AG04449 (cell line): ENCODE measurements around the gene KCNA3.

ENCODE experiments used
- CTCF ChIA-PET: fragments of 350-600 bp; formaldehyde crosslinking; extraction: SDS; loops from one replicate; lab custom pipeline; 2021; ENCODE audit warnings: antibody characterized with exemption; lab: Yijun Ruan, JAX
- POLR2A ChIA-PET: fragments of 400-600, 350-600 bp; formaldehyde crosslinking; extraction: SDS; loops from one replicate; lab custom pipeline; 2020; ENCODE audit warnings: antibody characterized with exemption, inconsistent platforms; lab: Yijun Ruan, JAX
- DNase-seq: peaks from one replicate; pipeline ENCODE4 v3.0.0-alpha.2; 2010; ENCODE audit warnings: low read depth, low spot score
- H3K4me3 ChIP-seq: 2 replicates; pipeline ENCODE4 v1.5.1; 2011; ENCODE audit warnings: low read depth, mild to moderate bottlenecking, control low read depth, low read length
- CTCF ChIP-seq: IDR thresholded peaks from one replicate; pipeline ENCODE4 v1.5.1; 2011; ENCODE audit warnings: mild to moderate bottlenecking, moderate library complexity, low read length, control low read depth, inconsistent platforms; ENCODE audit not compliant: insufficient read depth; ENCODE audit errors: missing control alignments

The KCNA3 gene

GRCh38 chr1:110700767-110701166 is 26.0 kb upstream of the KCNA3 start:
- ChIA-PET CTCF (no interaction called here), POLR2A (no interaction called here)
- no peak overlapping the region for H3K4me3 ChIP-seq
- DNase-seq, result no peak
- no peak for TF ChIP-seq CTCF

GRCh38 chr1:110697606-110698005 is 22.9 kb upstream of the KCNA3 start:
- CTCF ChIA-PET, result no interaction called here

GRCh38 chr1:110696818-110697217 is 22.1 kb upstream of the KCNA3 start:
- no peak overlapping the region for H3K4me3 ChIP-seq
- TF ChIP-seq CTCF, result no peak
- ChIA-PET POLR2A (no interaction called here), CTCF (no interaction called here)
- no peak for DNase-seq

More at GRCh38 chr1:110697606-110698005, 22.9 kb upstream of the KCNA3 start:
- no peak overlapping the region for H3K4me3 ChIP-seq
- TF ChIP-seq CTCF, result no peak
- POLR2A ChIA-PET, result no interaction called here
- no peak for DNase-seq

- ChIA-PET POLR2A (no interaction called here), CTCF (no interaction called here)
- no peak for DNase-seq
- no peak overlapping the region for H3K4me3 ChIP-seq
- TF ChIP-seq CTCF, result no peak
Observed at GRCh38 chr1:110690709-110691365, 16.1 kb upstream of the KCNA3 start.

- DNase-seq, result no peak
- ChIA-PET POLR2A (no interaction called here), CTCF (no interaction called here)
- no peak for TF ChIP-seq CTCF
- H3K4me3 ChIP-seq, result no peak overlapping the region
Observed at GRCh38 chr1:110689868-110690267, 15.1 kb upstream of the KCNA3 start.

- TF ChIP-seq CTCF, result no peak
- no peak overlapping the region for H3K4me3 ChIP-seq
- POLR2A ChIA-PET, result no interaction called here
- no peak for DNase-seq
- CTCF ChIA-PET, result interaction anchor here (1.0 kb wide), 1 partner anchor 78 kb away, joined by 3 read pairs; no protein-coding TSS in a partner anchor
Observed at GRCh38 chr1:110688514-110688913, 13.8 kb upstream of the KCNA3 start.
